Measurements from ENCODE around the gene TUB. TPM values are rescaled to one million over a fixed set of nuclear protein-coding genes. Genes with fewer than 3 reads are reported as not detected.

The TUB gene
- total RNA-seq: 1 to 10 TPM in 5 of 6 donors, under 1 TPM in 1; 0.83 to 2.2 (median 1.6) TPM
- polyA plus RNA-seq: 1 to 10 TPM in 1 of 2 donors, under 1 TPM in 1; 0.68 to 1.3 TPM

DNA sequence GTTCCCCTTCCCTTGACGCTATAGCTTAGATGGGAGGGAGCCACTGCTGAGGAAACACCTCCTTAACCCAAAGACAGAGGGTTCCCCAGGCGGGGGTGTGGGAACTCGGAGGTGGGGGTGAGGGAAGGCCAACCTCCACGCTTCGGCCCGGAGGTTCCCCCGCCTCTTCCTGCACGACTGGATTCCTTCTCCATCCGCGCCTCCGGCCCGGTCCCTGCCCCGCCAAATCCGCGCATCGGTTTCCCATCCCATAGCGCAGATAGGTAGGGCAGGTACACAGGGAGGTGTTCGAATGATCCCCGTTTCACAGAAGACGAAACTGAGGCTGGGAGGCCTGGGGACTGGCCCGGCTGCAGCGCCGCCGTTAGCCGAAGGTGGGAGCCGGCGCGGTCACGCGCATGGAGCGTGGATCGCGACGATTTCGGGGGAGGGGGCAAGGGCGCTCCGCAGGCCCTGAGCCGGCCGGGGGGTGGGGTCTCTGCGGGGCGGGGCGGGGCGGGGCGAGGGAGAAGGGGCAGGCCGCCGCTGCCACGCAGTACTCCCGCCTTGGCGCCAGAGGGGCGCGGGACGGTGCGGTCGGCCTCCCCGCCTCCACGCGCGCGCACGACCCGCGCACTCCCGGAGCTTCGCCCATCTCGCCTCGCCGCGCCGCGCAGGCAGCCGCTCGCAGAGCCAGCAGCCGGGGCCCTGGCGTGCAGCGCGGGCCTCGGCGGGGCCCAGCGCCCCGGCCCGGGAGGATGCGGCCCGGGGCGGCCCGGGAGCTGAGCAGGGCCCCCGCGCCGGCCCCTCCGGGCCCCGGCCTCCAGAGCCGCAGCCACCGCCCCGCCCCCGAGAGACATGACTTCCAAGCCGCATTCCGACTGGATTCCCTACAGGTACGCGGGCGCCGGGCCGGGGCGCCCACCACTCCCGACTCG is at the start of gene TUB:
Gene TUB, plus strand, starts transcription at position 538 of the 917 bp plus-strand sequence. Its CDS starts 300 bp downstream, at position 838.
- intact Hi-C loops (cut with DNase I): no loop called here
- peak in 3 of 6 donors; percentile 18 to 68 (median 40) for DNase-seq
- 0 to 1% methylated on average over 48 to 103 of the region's 104 CpGs for WGBS, 2 donors
- Histone ChIP-seq H3K27ac (no peak within 1 kb of the TSS), H3K9me3 (no peaks in the 10 kb centered on the region), H3K4me3 (peak within 1 kb of the TSS; percentile 28 to 57 (median 42)), H3K4me1 (no peaks in the 10 kb centered on the region), H3K36me3 (no peaks in the 10 kb centered on the region), H3K27me3 (no peaks in the 10 kb centered on the region)
- TF ChIP-seq, protein P1, sequence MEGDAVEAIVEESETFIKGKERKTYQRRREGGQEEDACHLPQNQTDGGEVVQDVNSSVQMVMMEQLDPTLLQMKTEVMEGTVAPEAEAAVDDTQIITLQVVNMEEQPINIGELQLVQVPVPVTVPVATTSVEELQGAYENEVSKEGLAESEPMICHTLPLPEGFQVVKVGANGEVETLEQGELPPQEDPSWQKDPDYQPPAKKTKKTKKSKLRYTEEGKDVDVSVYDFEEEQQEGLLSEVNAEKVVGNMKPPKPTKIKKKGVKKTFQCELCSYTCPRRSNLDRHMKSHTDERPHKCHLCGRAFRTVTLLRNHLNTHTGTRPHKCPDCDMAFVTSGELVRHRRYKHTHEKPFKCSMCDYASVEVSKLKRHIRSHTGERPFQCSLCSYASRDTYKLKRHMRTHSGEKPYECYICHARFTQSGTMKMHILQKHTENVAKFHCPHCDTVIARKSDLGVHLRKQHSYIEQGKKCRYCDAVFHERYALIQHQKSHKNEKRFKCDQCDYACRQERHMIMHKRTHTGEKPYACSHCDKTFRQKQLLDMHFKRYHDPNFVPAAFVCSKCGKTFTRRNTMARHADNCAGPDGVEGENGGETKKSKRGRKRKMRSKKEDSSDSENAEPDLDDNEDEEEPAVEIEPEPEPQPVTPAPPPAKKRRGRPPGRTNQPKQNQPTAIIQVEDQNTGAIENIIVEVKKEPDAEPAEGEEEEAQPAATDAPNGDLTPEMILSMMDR (IDR thresholded peaks at IDR 0.05): no peak
- FAIRE-seq: no peak
- peak; percentile 48 to 80 (median 70) for ATAC-seq

DNA sequence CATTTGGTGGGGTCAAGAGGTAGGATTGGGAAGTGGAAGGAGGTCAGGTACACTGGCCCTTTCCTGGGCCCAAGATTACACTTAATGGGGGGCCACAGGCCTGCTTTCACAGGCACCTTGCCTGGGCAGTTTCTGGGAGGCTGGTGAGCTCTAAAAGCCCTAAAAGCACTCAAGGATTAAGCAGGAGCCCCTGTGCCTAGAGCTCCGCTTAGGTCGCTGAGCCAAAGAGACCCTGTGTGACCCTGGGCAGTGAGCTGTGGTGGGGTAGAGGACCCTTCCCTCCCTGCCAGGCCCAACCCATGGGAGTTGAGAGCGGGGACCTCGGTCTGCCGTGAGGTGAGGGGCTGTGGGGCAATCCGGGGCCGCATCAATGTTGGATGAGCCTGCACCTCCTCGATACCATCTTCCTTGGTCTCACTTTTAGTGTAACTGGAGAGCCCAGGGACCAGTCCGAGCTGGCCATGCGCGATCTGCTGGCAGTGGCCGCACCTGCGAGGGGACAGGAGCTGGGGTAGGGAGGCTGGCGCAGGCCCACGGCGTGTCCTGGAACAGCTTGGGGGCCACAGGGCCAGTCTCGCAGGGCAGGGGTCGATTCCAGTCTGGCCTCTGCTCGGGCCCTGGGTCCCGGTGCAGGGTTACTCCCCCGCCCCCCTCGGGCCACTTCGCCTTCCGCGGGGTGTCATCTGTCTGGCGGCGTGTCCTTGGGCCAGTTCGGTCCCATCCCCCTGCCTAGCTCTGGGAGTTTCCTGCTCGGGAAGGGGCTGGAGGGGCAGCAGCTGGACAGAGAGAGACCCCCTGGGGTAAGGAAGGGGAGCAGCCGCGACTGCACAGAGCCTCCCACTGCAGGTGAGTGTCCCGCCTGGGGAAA is 49.5 kb upstream of the TUB start:
- ATAC-seq (no peak), DNase-seq (peak in 1 of 6 donors; percentile 67), FAIRE-seq (no peak)
- TF ChIP-seq, protein P1 (IDR thresholded peaks at IDR 0.05): no peak
- no peaks in the 10 kb centered on the region for H3K36me3 ChIP-seq
- H3K4me1 ChIP-seq: no peaks in the 10 kb centered on the region
- H3K9me3 ChIP-seq: no peaks in the 10 kb centered on the region
- intact Hi-C loops (cut with DNase I): loop anchor here in 1 of 3 donors (5.0 kb wide), 1 partner anchor 56 kb away; no protein-coding TSS in a partner anchor
- no peak overlapping the region for H3K4me3 ChIP-seq
- peaks cover 0 to 4% (median 0%) of the 10 kb centered on the region in 4 donors for H3K27me3 ChIP-seq
- H3K27ac ChIP-seq: no peak overlapping the region
- WGBS, 2 donors: 49 to 70% methylated on average over 23 to 32 of the region's 32 CpGs

- H3K36me3 ChIP-seq: no peaks in the 10 kb centered on the region
- no peak overlapping the region for H3K27ac ChIP-seq
- WGBS, 2 donors: 73 to 77% methylated on average over 10 of the region's 10 CpGs
- no peaks in the 10 kb centered on the region for H3K9me3 ChIP-seq
- TF ChIP-seq, protein P1 (IDR thresholded peaks at IDR 0.05): no peak
- H3K27me3 ChIP-seq: no peaks in the 10 kb centered on the region
- ATAC-seq (no peak), FAIRE-seq (no peak), DNase-seq (no peak)
- H3K4me3 ChIP-seq: no peak overlapping the region
- no peaks in the 10 kb centered on the region for H3K4me1 ChIP-seq
- intact Hi-C loops (cut with DNase I): loop anchor here in 1 of 3 donors (5.0 kb wide), 1 partner anchor 55 kb away; no protein-coding TSS in a partner anchor
These were observed 48.9 kb upstream of the TUB start for GRCh38 chr11:8032122-8032521.

GRCh38 chr11:8032576-8033304 is 48.3 kb upstream of the TUB start:
- no peaks in the 10 kb centered on the region for H3K9me3 ChIP-seq
- no peak for FAIRE-seq
- 32 to 35% methylated on average over 20 of the region's 20 CpGs for WGBS, 2 donors
- ATAC-seq: peak in 1 of 4 donors; percentile 17
- H3K27ac ChIP-seq: no peak overlapping the region
- intact Hi-C loops (cut with DNase I): loop anchor here in 1 of 3 donors (5.0 kb wide), 1 partner anchor 55 kb away; no protein-coding TSS in a partner anchor
- no peak for DNase-seq
- H3K27me3 ChIP-seq: no peaks in the 10 kb centered on the region
- TF ChIP-seq, protein P1 (IDR thresholded peaks at IDR 0.05): no peak
- H3K4me3 ChIP-seq: no peak overlapping the region
- no peaks in the 10 kb centered on the region for H3K4me1 ChIP-seq
- no peaks in the 10 kb centered on the region for H3K36me3 ChIP-seq

Measured in pancreas (tissue), 10 donors.